GM12878 (cell line): Measurements from ENCODE around the gene ACRBP. TPM values are rescaled to one million over a fixed set of nuclear protein-coding genes. Genes with fewer than 3 reads are reported as not detected.

Source experiments
- ATAC-seq: fragments of 200-7000 bp; cut with Tn5 transposase; 3 replicates; pipeline ENCODE4 v1.9.1; 2020; ENCODE audit warnings: mild to moderate bottlenecking, moderate library complexity
- BruUV-seq: library from RNA; stranded (reverse); fragments of 400-500 nt; replicated peaks from 2 replicates; lab custom pipeline; 2021; lab: Mats Ljungman, UMichigan
- CTCF ChIA-PET: fragments of 300-600 bp; sonication (Branson Sonifier 250); formaldehyde crosslinking; extraction: SDS; loops from one replicate; lab custom pipeline; 2021; ENCODE audit warnings: inconsistent platforms; lab: Yijun Ruan, JAX
- POLR2A ChIA-PET: fragments of 350-600 bp; formaldehyde crosslinking; extraction: SDS; loops from one replicate; lab custom pipeline; 2021; ENCODE audit warnings: inconsistent platforms; lab: Charles Lee
- RAD21 ChIA-PET: fragments of 300-600 bp; sonication (Branson Sonifier 250); formaldehyde crosslinking; loops from one replicate; lab custom pipeline; 2023; ENCODE audit warnings: antibody characterized with exemption; ENCODE audit not compliant: unreplicated experiment; lab: Charles Lee
- SMC1A ChIA-PET: fragments of 300-600 bp; sonication (Branson Sonifier 250); formaldehyde crosslinking; loops from one replicate; lab custom pipeline; 2023; ENCODE audit not compliant: unreplicated experiment, uncharacterized antibody; lab: Charles Lee
- DNase-seq: peaks from one replicate; pipeline ENCODE4 v3.0.0-alpha.2; 2011; ENCODE audit warnings: low read depth, low spot score
- FAIRE-seq: peaks from 3 replicates; lab custom pipeline; 2011; peaks lifted over from hg19 to GRCh38; lab: Jason Lieb, UNC
- H2AFZ ChIP-seq: 2 replicates; pipeline ENCODE4 v1.6.0; 2011; ENCODE audit warnings: low read depth, low read length, control low read depth; ENCODE audit not compliant: control insufficient read depth
- H3K27ac ChIP-seq: 2 replicates; pipeline ENCODE4 v1.5.1; 2011; ENCODE audit warnings: control low read depth; ENCODE audit not compliant: control insufficient read depth, insufficient read depth
- H3K27me3 ChIP-seq, 2 experiments: replicated peaks in 1 of 2; 2 replicates each; pipeline versions ENCODE4 v1.6.0 to v1.6.1; 2011; ENCODE audit warnings: low read length in 1 of 2; ENCODE audit not compliant: control insufficient read depth in 2 of 2, insufficient read depth in 2 of 2
- H3K36me3 ChIP-seq, 2 experiments: 2 replicates each; pipeline ENCODE4 v1.5.1; 2011; ENCODE audit warnings: low read length in 1 of 2; ENCODE audit not compliant: control insufficient read depth in 2 of 2, insufficient read depth in 2 of 2
- H3K4me1 ChIP-seq: 2 replicates; pipeline ENCODE4 v1.6.1; 2011; ENCODE audit warnings: mild to moderate bottlenecking, low read length, moderate library complexity, mixed read lengths; ENCODE audit not compliant: control insufficient read depth, insufficient read depth
- H3K4me2 ChIP-seq: 2 replicates; pipeline ENCODE4 v1.6.0; 2011; ENCODE audit warnings: control low read depth; ENCODE audit not compliant: control insufficient read depth, insufficient read depth
- H3K4me3 ChIP-seq: fragments of 200-600 bp; sonication (generic); 2 replicates; pipeline ENCODE4 v1.5.1; 2016
- H3K79me2 ChIP-seq: 2 replicates; pipeline ENCODE4 v1.6.0; 2011; ENCODE audit warnings: low read length; ENCODE audit not compliant: control insufficient read depth, insufficient read depth
- H3K9ac ChIP-seq: 2 replicates; pipeline ENCODE4 v1.8.0; 2011; ENCODE audit warnings: low read length, control low read depth, mixed read lengths; ENCODE audit not compliant: control insufficient read depth, insufficient read depth
- H3K9me3 ChIP-seq: replicated peaks from 3 replicates; pipeline ENCODE4 v1.5.1; 2011; ENCODE audit warnings: mild to moderate bottlenecking, low read length; ENCODE audit not compliant: control insufficient read depth, insufficient read depth
- H4K20me1 ChIP-seq: 2 replicates; pipeline ENCODE4 v1.6.0; 2011; ENCODE audit not compliant: control insufficient read depth, insufficient read depth
- BCL11A ChIP-seq: IDR thresholded peaks from 2 replicates; pipeline ENCODE4 v1.6.1; 2011; ENCODE audit warnings: low read depth, low read length
- CBX3 ChIP-seq: fragments of 200-600 bp; sonication (generic); IDR thresholded peaks from 2 replicates; pipeline ENCODE4 v1.6.1; 2016; ENCODE audit warnings: low read depth, borderline replicate concordance
- CEBPB ChIP-seq, 2 experiments: fragments of 150-350 bp in 1 of 2; IDR thresholded peaks; 2 replicates each; pipeline ENCODE4 v1.6.1; 2012 to 2014; ENCODE audit warnings: low read depth in 2 of 2, low read length in 2 of 2, borderline replicate concordance in 1 of 2, inconsistent platforms in 1 of 2
- EP300 ChIP-seq, 2 experiments: fragments of 150-350 bp in 1 of 2; IDR thresholded peaks; 2 replicates each; pipeline ENCODE4 v1.6.1; 2011 to 2012; ENCODE audit warnings: low read depth in 2 of 2, low read length in 2 of 2, borderline replicate concordance in 1 of 2, improper control_type of control experiment in 1 of 2, inconsistent platforms in 1 of 2; ENCODE audit not compliant: control insufficient read depth in 1 of 2
- ETV6 ChIP-seq, 2 experiments: fragments of 450-650 bp in 1 of 2; IDR thresholded peaks in 1 of 2; conservative IDR thresholded peaks in 1 of 2; 2 replicates each; pipeline ENCODE4 v1.6.1; 2014; ENCODE audit warnings: antibody characterized with exemption in 1 of 2, borderline replicate concordance in 1 of 2, low read depth in 1 of 2, mild to moderate bottlenecking in 1 of 2, moderate library complexity in 1 of 2
- EZH2 ChIP-seq: IDR thresholded peaks from 2 replicates; pipeline ENCODE4 v1.6.1; 2012; ENCODE audit warnings: low read depth, mild to moderate bottlenecking, control low read depth, inconsistent platforms, low read length, borderline replicate concordance; ENCODE audit not compliant: control insufficient read depth
- JUND ChIP-seq: IDR thresholded peaks from 2 replicates; pipeline ENCODE4 v1.6.1; 2012; ENCODE audit warnings: low read depth, mild to moderate bottlenecking, low read length, improper control_type of control experiment, moderate library complexity
- KDM1A ChIP-seq: fragments of 200-600 bp; sonication (generic); IDR thresholded peaks from 2 replicates; pipeline ENCODE4 v1.6.1; 2016; ENCODE audit warnings: borderline replicate concordance
- NFYA ChIP-seq: IDR thresholded peaks from 2 replicates; pipeline ENCODE4 v1.6.1; 2011; ENCODE audit warnings: low read depth, mild to moderate bottlenecking, low read length, improper control_type of control experiment, borderline replicate concordance
- NRF1 ChIP-seq: conservative IDR thresholded peaks from 2 replicates; pipeline ENCODE4 v1.6.1; 2011; ENCODE audit warnings: mild to moderate bottlenecking, low read depth, low read length, improper control_type of control experiment
- POLR2AphosphoS2 ChIP-seq: IDR thresholded peaks from 2 replicates; pipeline ENCODE4 v1.6.1; 2011; ENCODE audit warnings: low read depth, mild to moderate bottlenecking, low read length, improper control_type of control experiment, moderate library complexity
- RELA ChIP-seq: fragments of 450-650 bp; IDR thresholded peaks from 2 replicates; pipeline ENCODE4 v1.8.0; 2014; ENCODE audit warnings: borderline replicate concordance; ENCODE audit not compliant: partially characterized antibody
- SMC3 ChIP-seq: IDR thresholded peaks from 2 replicates; pipeline ENCODE4 v1.6.1; 2011; ENCODE audit warnings: low read length, improper control_type of control experiment, borderline replicate concordance
- TAF1 ChIP-seq: IDR thresholded peaks from 2 replicates; pipeline ENCODE4 v1.6.1; 2011; ENCODE audit warnings: mild to moderate bottlenecking, low read depth, low read length, borderline replicate concordance
- TCF12 ChIP-seq: IDR thresholded peaks from 2 replicates; pipeline ENCODE4 v1.6.1; 2011; ENCODE audit warnings: low read depth, mild to moderate bottlenecking, low read length
- ZNF207 ChIP-seq: fragments of 450-650 bp; IDR thresholded peaks from 2 replicates; pipeline ENCODE4 v1.6.1; 2014; ENCODE audit warnings: antibody characterized with exemption, mild to moderate bottlenecking, borderline replicate concordance
- ZNF384 ChIP-seq: IDR thresholded peaks from 2 replicates; pipeline ENCODE4 v1.6.1; 2012; ENCODE audit warnings: low read depth, mild to moderate bottlenecking, low read length, improper control_type of control experiment, borderline replicate concordance
- WGBS: methylation state at CpG from one replicate; pipeline ENCODE4 v1.1.6; 2016; ENCODE audit warnings: low lambda C conversion rate; ENCODE audit not compliant: insufficient replicate concordance, insufficient coverage; ENCODE audit errors: missing lambda C conversion rate; 5-methylcytosine and 5-hydroxymethylcytosine counted together
- in situ Hi-C: fragments of 300-500 bp; cut with MboI; formaldehyde crosslinking; loops from 9 replicates; pipeline ENCODE4 v1.14.3; 2018; ENCODE audit warnings: mixed read lengths
- intact Hi-C: fragments of 100-400 bp; cut with micrococcal nuclease; formaldehyde crosslinking; loops from one replicate; pipeline ENCODE4 v1.14.2; 2022; ENCODE audit not compliant: unreplicated experiment
- polyA plus RNA-seq, 11 experiments: library from polyadenylated mRNA; depleted of rRNA in 4 of 11; unstranded in 6 of 11; stranded (reverse) in 5 of 11; fragments of >200 nt; fragmentation: Nextera tagmentation in 4 of 11; fragmentation: Illumina TruSeq in 1 of 11; extraction: Ambion mirVana in 4 of 11; extraction: Trizol in 1 of 11; gene quantifications; 1 replicate in 1 of 11; 2 replicates in 10 of 11; pipeline versions ENCODE4 v1.2.1 to v1.2.3, GENCODE V29; 2011 to 2016; ENCODE audit warnings: inconsistent platforms in 2 of 11, missing spikeins in 2 of 11, low read depth in 1 of 11
- total RNA-seq, 4 experiments: library from RNA; depleted of rRNA in 3 of 4; stranded (reverse); fragments of >200 nt in 3 of 4; fragmentation: Illumina TruSeq in 1 of 4; extraction: Trizol in 1 of 4; gene quantifications; 2 replicates each; pipeline versions ENCODE4 v1.2.1 to v1.2.3, GENCODE V29; 2013 to 2021
- TF ChIP-seq, protein P1 (sequence below): IDR thresholded peaks from 2 replicates; pipeline ENCODE4 v1.6.1; 2012; ENCODE audit warnings: mild to moderate bottlenecking, low read depth, low read length
- TF ChIP-seq, protein P2 (sequence below): fragments of 450-650 bp; IDR thresholded peaks from 2 replicates; pipeline ENCODE4 v1.6.1; 2016; ENCODE audit warnings: mild to moderate bottlenecking

The ACRBP gene
- total and polyA plus RNA-seq, 10 of the 15 experiments (the other 5 are each of a cell fraction or from before 2014, with no cell fraction given), result 0.54 to 1.4 (median 0.87) TPM

- no peaks in the 10 kb centered on the region for H4K20me1 ChIP-seq
- DNase-seq, result no peak
- H3K9ac ChIP-seq, result no peak overlapping the region
- TF ChIP-seq CEBPB (IDR thresholded peaks at IDR 0.05; ENCODE audit: borderline replicate concordance in 1 of 2, low read depth in 2 of 2, low read length in 2 of 2), result no peak
- TF ChIP-seq EP300 (IDR thresholded peaks at IDR 0.05; ENCODE audit: borderline replicate concordance in 1 of 2, control insufficient read depth in 1 of 2, low read depth in 2 of 2, low read length in 2 of 2), result no peak
- TF ChIP-seq, protein P1, sequence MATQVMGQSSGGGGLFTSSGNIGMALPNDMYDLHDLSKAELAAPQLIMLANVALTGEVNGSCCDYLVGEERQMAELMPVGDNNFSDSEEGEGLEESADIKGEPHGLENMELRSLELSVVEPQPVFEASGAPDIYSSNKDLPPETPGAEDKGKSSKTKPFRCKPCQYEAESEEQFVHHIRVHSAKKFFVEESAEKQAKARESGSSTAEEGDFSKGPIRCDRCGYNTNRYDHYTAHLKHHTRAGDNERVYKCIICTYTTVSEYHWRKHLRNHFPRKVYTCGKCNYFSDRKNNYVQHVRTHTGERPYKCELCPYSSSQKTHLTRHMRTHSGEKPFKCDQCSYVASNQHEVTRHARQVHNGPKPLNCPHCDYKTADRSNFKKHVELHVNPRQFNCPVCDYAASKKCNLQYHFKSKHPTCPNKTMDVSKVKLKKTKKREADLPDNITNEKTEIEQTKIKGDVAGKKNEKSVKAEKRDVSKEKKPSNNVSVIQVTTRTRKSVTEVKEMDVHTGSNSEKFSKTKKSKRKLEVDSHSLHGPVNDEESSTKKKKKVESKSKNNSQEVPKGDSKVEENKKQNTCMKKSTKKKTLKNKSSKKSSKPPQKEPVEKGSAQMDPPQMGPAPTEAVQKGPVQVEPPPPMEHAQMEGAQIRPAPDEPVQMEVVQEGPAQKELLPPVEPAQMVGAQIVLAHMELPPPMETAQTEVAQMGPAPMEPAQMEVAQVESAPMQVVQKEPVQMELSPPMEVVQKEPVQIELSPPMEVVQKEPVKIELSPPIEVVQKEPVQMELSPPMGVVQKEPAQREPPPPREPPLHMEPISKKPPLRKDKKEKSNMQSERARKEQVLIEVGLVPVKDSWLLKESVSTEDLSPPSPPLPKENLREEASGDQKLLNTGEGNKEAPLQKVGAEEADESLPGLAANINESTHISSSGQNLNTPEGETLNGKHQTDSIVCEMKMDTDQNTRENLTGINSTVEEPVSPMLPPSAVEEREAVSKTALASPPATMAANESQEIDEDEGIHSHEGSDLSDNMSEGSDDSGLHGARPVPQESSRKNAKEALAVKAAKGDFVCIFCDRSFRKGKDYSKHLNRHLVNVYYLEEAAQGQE, result no peak
- TF ChIP-seq POLR2AphosphoS2, result no peak
- no peak for TF ChIP-seq BCL11A
- TF ChIP-seq SMC3, result no peak
- no peak for TF ChIP-seq EZH2
- TF ChIP-seq TAF1, result no peak
- no peak for TF ChIP-seq TCF12
- TF ChIP-seq CBX3, result no peak
- TF ChIP-seq NFYA, result no peak
- TF ChIP-seq, protein P2, sequence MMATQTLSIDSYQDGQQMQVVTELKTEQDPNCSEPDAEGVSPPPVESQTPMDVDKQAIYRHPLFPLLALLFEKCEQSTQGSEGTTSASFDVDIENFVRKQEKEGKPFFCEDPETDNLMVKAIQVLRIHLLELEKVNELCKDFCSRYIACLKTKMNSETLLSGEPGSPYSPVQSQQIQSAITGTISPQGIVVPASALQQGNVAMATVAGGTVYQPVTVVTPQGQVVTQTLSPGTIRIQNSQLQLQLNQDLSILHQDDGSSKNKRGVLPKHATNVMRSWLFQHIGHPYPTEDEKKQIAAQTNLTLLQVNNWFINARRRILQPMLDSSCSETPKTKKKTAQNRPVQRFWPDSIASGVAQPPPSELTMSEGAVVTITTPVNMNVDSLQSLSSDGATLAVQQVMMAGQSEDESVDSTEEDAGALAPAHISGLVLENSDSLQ, result no peak
- TF ChIP-seq ETV6 (conservative IDR thresholded peaks at IDR 0.05 in 1 of 2, IDR thresholded peaks at IDR 0.05 in 1 of 2; ENCODE audit: borderline replicate concordance in 1 of 2, low read depth in 1 of 2), result no peak
- no peak for TF ChIP-seq JUND
- TF ChIP-seq RELA, result no peak
- no peak for TF ChIP-seq NRF1
- TF ChIP-seq ZNF207, result no peak
- TF ChIP-seq KDM1A, result no peak
- TF ChIP-seq ZNF384, result no peak
- no peaks in the 10 kb centered on the region for H3K36me3 ChIP-seq
- in situ Hi-C loops (no loop called here), intact Hi-C loops (no loop called here)
- CTCF ChIA-PET, result no interaction called here
- 54% methylated on average over 4 of the region's 4 CpGs for WGBS
- ATAC-seq, result no peak
- no peak overlapping the region for H3K27ac ChIP-seq
- peaks cover 34% of the 10 kb centered on the region for H3K4me1 ChIP-seq
- POLR2A ChIA-PET, result no interaction called here
- no peaks in the 10 kb centered on the region for H3K79me2 ChIP-seq
- H3K27me3 ChIP-seq, result no peaks in the 10 kb centered on the region
- no TSS peak for BruUV-seq
- FAIRE-seq, result no peak
- H3K4me3 ChIP-seq, result no peak overlapping the region
- no peak overlapping the region for H2AFZ ChIP-seq
- RAD21 ChIA-PET, result interaction anchor here (1.0 kb wide), 1 partner anchor 9 kb away, joined by 3 read pairs; no protein-coding TSS in a partner anchor
- SMC1A ChIA-PET, result interaction anchor here (0.6 kb wide), 1 partner anchor 9 kb away, joined by 3 read pairs; no protein-coding TSS in a partner anchor
- peaks cover 12% of the 10 kb centered on the region for H3K9me3 ChIP-seq
- H3K4me2 ChIP-seq, result no peak overlapping the region
Measured at GRCh38 chr12:6641131-6641530, 6.1 kb downstream of the ACRBP start.
